HepG2 (cell line): Measurements from ENCODE around the gene HS6ST1. TPM values are rescaled to one million over a fixed set of nuclear protein-coding genes. Genes with fewer than 3 reads are reported as not detected.
A peak's percentile ranks its signal among the peaks of the same experiment; 100 is the strongest.

Experiments
- CEBPG ChIP-seq: IDR thresholded peaks from 2 replicates; pipeline ENCODE4 v1.6.1; 2016
- CENPX ChIP-seq: sonication (generic); formaldehyde crosslinking; IDR thresholded peaks from 2 replicates; pipeline ENCODE4 v1.9.0; 2021; ENCODE audit warnings: mild to moderate bottlenecking, missing genetic modification reagents, moderate library complexity
- ETV5 ChIP-seq: IDR thresholded peaks from 2 replicates; pipeline ENCODE4 v1.6.1; 2018; ENCODE audit warnings: missing biosample characterization, missing genetic modification reagents, inconsistent platforms, borderline replicate concordance
- FOSL2 ChIP-seq: sonication (generic); formaldehyde crosslinking; IDR thresholded peaks from 2 replicates; pipeline ENCODE4 v1.4.0; 2020; ENCODE audit warnings: missing genetic modification reagents
- FOXA3 ChIP-seq: IDR thresholded peaks from 2 replicates; pipeline ENCODE4 v1.6.1; 2016; ENCODE audit warnings: missing genetic modification reagents, missing compliant biosample characterization
- GATA4 ChIP-seq: sonication (generic); IDR thresholded peaks from 2 replicates; pipeline ENCODE4 v1.6.1; 2016; ENCODE audit warnings: antibody characterized with exemption, low read depth, borderline replicate concordance
- GMEB1 ChIP-seq: sonication (generic); formaldehyde crosslinking; IDR thresholded peaks from 2 replicates; pipeline ENCODE4 v1.5.1; 2020; ENCODE audit warnings: missing genetic modification reagents, mild to moderate bottlenecking, borderline replicate concordance
- HDAC2 ChIP-seq: sonication (generic); formaldehyde crosslinking; IDR thresholded peaks from 2 replicates; pipeline ENCODE4 v1.4.0; 2020; ENCODE audit warnings: missing genetic modification reagents
- HNF4A ChIP-seq: sonication (generic); formaldehyde crosslinking; IDR thresholded peaks from 2 replicates; pipeline ENCODE4 v1.4.0; 2020; ENCODE audit warnings: missing genetic modification reagents
- HOXA3 ChIP-seq: sonication (generic); formaldehyde crosslinking; IDR thresholded peaks from 2 replicates; pipeline ENCODE4 v1.5.0; 2020; ENCODE audit warnings: missing genetic modification reagents
- HOXA9 ChIP-seq: sonication (generic); formaldehyde crosslinking; IDR thresholded peaks from 2 replicates; pipeline ENCODE4 v1.8.1; 2022; ENCODE audit warnings: missing genetic modification reagents, mild to moderate bottlenecking, moderate library complexity, borderline replicate concordance
- JUND ChIP-seq: sonication (generic); formaldehyde crosslinking; IDR thresholded peaks from 2 replicates; pipeline ENCODE4 v1.8.0; 2022; ENCODE audit warnings: mild to moderate bottlenecking, missing genetic modification reagents
- KDM5A ChIP-seq: fragments of 200-600 bp; sonication (generic); IDR thresholded peaks from 2 replicates; pipeline ENCODE4 v1.7.0; 2018; ENCODE audit warnings: antibody characterized with exemption, mild to moderate bottlenecking, low read length, borderline replicate concordance
- KLF15 ChIP-seq: sonication (generic); formaldehyde crosslinking; IDR thresholded peaks from 2 replicates; pipeline ENCODE4 v1.8.1; 2023; ENCODE audit warnings: borderline replicate concordance, mild to moderate bottlenecking, inconsistent platforms, missing genetic modification reagents, mixed read lengths
- KLF16 ChIP-seq, 2 experiments: sonication (generic) in 1 of 2; formaldehyde crosslinking in 1 of 2; IDR thresholded peaks; 2 replicates each; pipeline versions ENCODE4 v1.6.1 to v1.8.0; 2016 to 2023; ENCODE audit warnings: missing genetic modification reagents in 2 of 2, missing compliant biosample characterization in 1 of 2
- KLF6 ChIP-seq: IDR thresholded peaks from 2 replicates; pipeline ENCODE4 v1.8.0; 2016; ENCODE audit warnings: missing biosample characterization, missing genetic modification reagents
- MAF1 ChIP-seq: sonication (generic); formaldehyde crosslinking; IDR thresholded peaks from 2 replicates; pipeline ENCODE4 v1.5.0; 2020; ENCODE audit warnings: missing genetic modification reagents, borderline replicate concordance
- MED13 ChIP-seq: sonication (generic); formaldehyde crosslinking; IDR thresholded peaks from 2 replicates; pipeline ENCODE4 v1.5.0; 2020; ENCODE audit warnings: missing genetic modification reagents
- NR3C1 ChIP-seq: sonication (generic); formaldehyde crosslinking; IDR thresholded peaks from 2 replicates; pipeline ENCODE4 v1.4.0; 2020; ENCODE audit warnings: missing genetic modification reagents
- SAFB2 ChIP-seq: sonication (generic); formaldehyde crosslinking; IDR thresholded peaks from 2 replicates; pipeline ENCODE4 v1.5.1; 2020; ENCODE audit warnings: missing genetic modification reagents, low read depth, mild to moderate bottlenecking, borderline replicate concordance
- SIN3A ChIP-seq: IDR thresholded peaks from 2 replicates; pipeline ENCODE4 v1.6.1; 2011; ENCODE audit warnings: low read depth, mild to moderate bottlenecking, control low read depth, low read length, borderline replicate concordance
- THAP11 ChIP-seq: IDR thresholded peaks from 2 replicates; pipeline ENCODE4 v1.6.1; 2016; ENCODE audit warnings: missing biosample characterization, missing genetic modification reagents
- ZNF382 ChIP-seq: sonication (generic); formaldehyde crosslinking; IDR thresholded peaks from 2 replicates; pipeline ENCODE4 v1.5.0; 2020; ENCODE audit warnings: missing genetic modification reagents, mild to moderate bottlenecking, borderline replicate concordance
- ZNF468 ChIP-seq: sonication (generic); formaldehyde crosslinking; IDR thresholded peaks from 2 replicates; pipeline ENCODE4 v1.8.0; 2022; ENCODE audit warnings: mild to moderate bottlenecking, moderate library complexity, missing genetic modification reagents
- ZNF496 ChIP-seq: sonication (generic); formaldehyde crosslinking; IDR thresholded peaks from 2 replicates; pipeline ENCODE4 v1.8.1; 2023; ENCODE audit warnings: mild to moderate bottlenecking, moderate library complexity, missing genetic modification reagents; ENCODE audit not compliant: insufficient replicate concordance
- ZNF605 ChIP-seq: sonication (generic); formaldehyde crosslinking; IDR thresholded peaks from 2 replicates; pipeline ENCODE4 v1.8.0; 2022; ENCODE audit warnings: mild to moderate bottlenecking, missing genetic modification reagents
- ZNF780A ChIP-seq: sonication (generic); formaldehyde crosslinking; IDR thresholded peaks from 2 replicates; pipeline ENCODE4 v1.8.0; 2022; ENCODE audit warnings: mild to moderate bottlenecking, missing genetic modification reagents, moderate library complexity
- polyA plus RNA-seq, 8 experiments: library from polyadenylated mRNA; depleted of rRNA in 3 of 8; stranded (reverse) in 7 of 8; unstranded in 1 of 8; fragments of >200 nt; fragmentation: Illumina TruSeq in 4 of 8; extraction: Trizol in 4 of 8; gene quantifications; 2 replicates each; pipeline versions ENCODE4 v1.2.1 to v1.2.3, GENCODE V29; 2011 to 2016; ENCODE audit warnings: low read depth in 4 of 8, missing spikeins in 1 of 8, mixed read lengths in 1 of 8; ENCODE audit not compliant: insufficient read depth in 1 of 8
- total RNA-seq, 5 experiments: library from RNA; depleted of rRNA; stranded (reverse); fragments of >200 nt; fragmentation: Illumina TruSeq; extraction: Trizol; gene quantifications; 2 replicates each; pipeline ENCODE4 v1.2.3, GENCODE V29; 2016; ENCODE audit warnings: low read depth in 1 of 5
- TF ChIP-seq, protein P1 (sequence below): sonication (generic); formaldehyde crosslinking; IDR thresholded peaks from 2 replicates; pipeline ENCODE4 v1.8.0; 2022; ENCODE audit warnings: missing genetic modification reagents, mild to moderate bottlenecking, moderate library complexity, borderline replicate concordance

HS6ST1 gene
- total and polyA plus RNA-seq, 2 of the 13 experiments (the other 11 are each of a cell fraction or from before 2014, with no cell fraction given) = 34.5 to 84.6 TPM

- no peak; the same call in 1 of the 2 replicates for TF ChIP-seq ZNF605 (CRISPR knock-in tag)
- peak in 1 of 2 experiments; percentile 93; a peak in 2 of 4 replicates for TF ChIP-seq KLF16 (CRISPR knock-in tag; IDR thresholded peaks at IDR 0.05)
- TF ChIP-seq ZNF496 (CRISPR knock-in tag) = no peak
- TF ChIP-seq HDAC2 (CRISPR knock-in tag) = peak; percentile 92
- TF ChIP-seq KLF15 (CRISPR knock-in tag) = no peak
- TF ChIP-seq GMEB1 (CRISPR knock-in tag) = no peak; the same call in 1 of the 2 replicates
- TF ChIP-seq SIN3A = peak; percentile 49; the same call in 1 of the 2 replicates
- TF ChIP-seq ETV5 (CRISPR knock-in tag) = no peak
- no peak for TF ChIP-seq CENPX (CRISPR knock-in tag)
- no peak for TF ChIP-seq ZNF382 (CRISPR knock-in tag)
- TF ChIP-seq FOXA3 = peak; percentile 98
- TF ChIP-seq THAP11 (CRISPR knock-in tag) = peak; percentile 81
- no peak for TF ChIP-seq NR3C1 (CRISPR knock-in tag)
- TF ChIP-seq HOXA9 (CRISPR knock-in tag) = peak; percentile 43; the same call in 1 of the 2 replicates
- TF ChIP-seq GATA4 = peak; percentile 35; the same call in 1 of the 2 replicates
- TF ChIP-seq HOXA3 (CRISPR knock-in tag) = peak; percentile 88
- TF ChIP-seq ZNF468 (CRISPR knock-in tag) = no peak
- no peak for TF ChIP-seq KDM5A
- TF ChIP-seq, protein P1, sequence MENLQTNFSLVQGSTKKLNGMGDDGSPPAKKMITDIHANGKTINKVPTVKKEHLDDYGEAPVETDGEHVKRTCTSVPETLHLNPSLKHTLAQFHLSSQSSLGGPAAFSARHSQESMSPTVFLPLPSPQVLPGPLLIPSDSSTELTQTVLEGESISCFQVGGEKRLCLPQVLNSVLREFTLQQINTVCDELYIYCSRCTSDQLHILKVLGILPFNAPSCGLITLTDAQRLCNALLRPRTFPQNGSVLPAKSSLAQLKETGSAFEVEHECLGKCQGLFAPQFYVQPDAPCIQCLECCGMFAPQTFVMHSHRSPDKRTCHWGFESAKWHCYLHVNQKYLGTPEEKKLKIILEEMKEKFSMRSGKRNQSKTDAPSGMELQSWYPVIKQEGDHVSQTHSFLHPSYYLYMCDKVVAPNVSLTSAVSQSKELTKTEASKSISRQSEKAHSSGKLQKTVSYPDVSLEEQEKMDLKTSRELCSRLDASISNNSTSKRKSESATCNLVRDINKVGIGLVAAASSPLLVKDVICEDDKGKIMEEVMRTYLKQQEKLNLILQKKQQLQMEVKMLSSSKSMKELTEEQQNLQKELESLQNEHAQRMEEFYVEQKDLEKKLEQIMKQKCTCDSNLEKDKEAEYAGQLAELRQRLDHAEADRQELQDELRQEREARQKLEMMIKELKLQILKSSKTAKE (CRISPR knock-in tag) = peak; percentile 93
- 0 out of 2 replicates have a peak, but pooled peaks have one; percentile 41 for TF ChIP-seq ZNF780A (CRISPR knock-in tag)
- TF ChIP-seq KLF6 (CRISPR knock-in tag) = peak; percentile 63; the same call in 1 of the 2 replicates
- peak; percentile 92 for TF ChIP-seq CEBPG (CRISPR knock-in tag)
- TF ChIP-seq FOSL2 = peak; percentile 81
- peak; percentile 70; the same call in 1 of the 2 replicates for TF ChIP-seq MAF1 (CRISPR knock-in tag)
- no peak for TF ChIP-seq SAFB2 (CRISPR knock-in tag)
- peak; percentile 69; the same call in 1 of the 2 replicates for TF ChIP-seq MED13 (CRISPR knock-in tag)
- TF ChIP-seq HNF4A (CRISPR knock-in tag) = peak; percentile 51; the same call in 1 of the 2 replicates
- TF ChIP-seq JUND (CRISPR knock-in tag) = no peak
Observed at GRCh38 chr2:128306081-128306930, 12.4 kb downstream of the HS6ST1 start (continued).
